Activated T-cell treated with anti-CD3 and anti-CD28 coated beads, Interleukin-2, amount 50 U/mL, for 24 hours (primary cell): ENCODE measurements around the gene KLRC4.
"Not testable (repeated sequence)": the region's sequence is repeated elsewhere in the genome, so short reads cannot be mapped to it uniquely, and the experiment has no call there.

ENCODE experiments used
- DNase-seq: peaks from one replicate; pipeline ENCODE4 v3.0.0-alpha.2; 2020
- H3K27ac Mint-ChIP-seq: 2 replicates; pipeline ENCODE4 v1.8.0; 2020; ENCODE audit warnings: mild to moderate bottlenecking, mixed read lengths
- H3K27me3 Mint-ChIP-seq: 2 replicates; pipeline ENCODE4 v1.8.0; 2020; ENCODE audit warnings: mixed read lengths
- H3K36me3 Mint-ChIP-seq: 2 replicates; pipeline ENCODE4 v1.8.0; 2020; ENCODE audit warnings: low read depth, mixed read lengths
- H3K4me1 Mint-ChIP-seq: 2 replicates; pipeline ENCODE4 v1.8.0; 2020; ENCODE audit warnings: low read depth, mixed read lengths
- H3K4me3 Mint-ChIP-seq: 2 replicates; pipeline ENCODE4 v1.8.0; 2020; ENCODE audit warnings: mild to moderate bottlenecking, moderate library complexity, mixed read lengths
- H3K9me3 Mint-ChIP-seq: 2 replicates; pipeline ENCODE4 v1.8.0; 2020; ENCODE audit warnings: mixed read lengths

KLRC4 gene

GRCh38 chr12:10422159-10422558, 12.6 kb upstream of the KLRC4 start:
- H3K4me1 Mint-ChIP-seq, H3K27ac Mint-ChIP-seq, H3K27me3 Mint-ChIP-seq, H3K9me3 Mint-ChIP-seq, H3K4me3 Mint-ChIP-seq, DNase-seq, H3K36me3 Mint-ChIP-seq: not testable (repeated sequence)

- DNase-seq, H3K36me3 Mint-ChIP-seq, H3K4me1 Mint-ChIP-seq, H3K9me3 Mint-ChIP-seq, H3K27me3 Mint-ChIP-seq: not testable (repeated sequence)
- H3K27ac Mint-ChIP-seq: peak within 1 kb of the TSS; percentile 68
- H3K4me3 Mint-ChIP-seq: peak within 1 kb of the TSS; percentile 36
These were observed 10.8 kb upstream of the KLRC4 start, which contains the start of gene KLRC3 for GRCh38 chr12:10420334-10420733. Gene KLRC3, minus strand, starts transcription at chr12:10420595. Its CDS starts 45 bp downstream, at chr12:10420550.

GRCh38 chr12:10408842-10409241, 715 bp downstream of the KLRC4 start:
- peak overlapping the region; percentile 70 for H3K4me3 Mint-ChIP-seq
- peaks cover 9% of the 10 kb centered on the region for H3K36me3 Mint-ChIP-seq

GRCh38 chr12:10406725-10407124, 2.8 kb downstream of the KLRC4 start:
- Mint-ChIP-seq H3K9me3 (no peaks in the 10 kb centered on the region), H3K4me3 (peak overlapping the region; percentile 64), H3K27me3 (peaks cover 6% of the 10 kb centered on the region), H3K4me1 (peaks cover 20% of the 10 kb centered on the region), H3K27ac (peak overlapping the region; percentile 74), H3K36me3 (peaks cover 9% of the 10 kb centered on the region)
- DNase-seq: no peak

More at GRCh38 chr12:10408842-10409241, 715 bp downstream of the KLRC4 start:
- no peak for DNase-seq
- peaks cover 6% of the 10 kb centered on the region for H3K27me3 Mint-ChIP-seq
- no peaks in the 10 kb centered on the region for H3K9me3 Mint-ChIP-seq
- peak overlapping the region; percentile 66 for H3K27ac Mint-ChIP-seq
- H3K4me1 Mint-ChIP-seq: peaks cover 13% of the 10 kb centered on the region

- DNase-seq: no peak
- Mint-ChIP-seq H3K36me3 (peaks cover 9% of the 10 kb centered on the region), H3K4me3 (peak overlapping the region; percentile 32), H3K4me1 (peaks cover 27% of the 10 kb centered on the region), H3K9me3 (no peaks in the 10 kb centered on the region), H3K27me3 (peaks cover 6% of the 10 kb centered on the region), H3K27ac (peak overlapping the region; percentile 8)
These were observed 4.3 kb downstream of the KLRC4 start for GRCh38 chr12:10405294-10405693.

- peaks cover 10% of the 10 kb centered on the region for H3K27me3 Mint-ChIP-seq
- peak overlapping the region; percentile 32 for H3K4me3 Mint-ChIP-seq
- peaks cover 32% of the 10 kb centered on the region for H3K4me1 Mint-ChIP-seq
- H3K27ac Mint-ChIP-seq: peak overlapping the region; percentile 44
- peaks cover 9% of the 10 kb centered on the region for H3K36me3 Mint-ChIP-seq
- H3K9me3 Mint-ChIP-seq: no peaks in the 10 kb centered on the region
- no peak for DNase-seq
These were observed 4.8 kb downstream of the KLRC4 start for GRCh38 chr12:10404798-10405197.

- H3K36me3 Mint-ChIP-seq: peaks cover 11% of the 10 kb centered on the region
- H3K27me3 Mint-ChIP-seq: peaks cover 18% of the 10 kb centered on the region
- no peak overlapping the region for H3K27ac Mint-ChIP-seq
- no peaks in the 10 kb centered on the region for H3K9me3 Mint-ChIP-seq
- H3K4me3 Mint-ChIP-seq: peak overlapping the region; percentile 2
- no peak for DNase-seq
- H3K4me1 Mint-ChIP-seq: peaks cover 36% of the 10 kb centered on the region
These were observed 8.7 kb downstream of the KLRC4 start for GRCh38 chr12:10400829-10401228.

GRCh38 chr12:10398168-10398567, 11.4 kb downstream of the KLRC4 start:
- H3K4me1 Mint-ChIP-seq: peaks cover 54% of the 10 kb centered on the region
- H3K27ac Mint-ChIP-seq: peak overlapping the region; percentile 5
- peak overlapping the region; percentile 26 for H3K4me3 Mint-ChIP-seq

GRCh38 chr12:10397296-10397695, 12.3 kb downstream of the KLRC4 start:
- Mint-ChIP-seq H3K36me3 (peaks cover 2% of the 10 kb centered on the region), H3K27ac (peak overlapping the region; percentile 58), H3K9me3 (no peaks in the 10 kb centered on the region), H3K4me3 (peak overlapping the region; percentile 53), H3K4me1 (peaks cover 59% of the 10 kb centered on the region), H3K27me3 (peaks cover 11% of the 10 kb centered on the region)
- DNase-seq: no peak

More at GRCh38 chr12:10398168-10398567, 11.4 kb downstream of the KLRC4 start:
- DNase-seq: no peak
- Mint-ChIP-seq H3K36me3 (peaks cover 2% of the 10 kb centered on the region), H3K9me3 (no peaks in the 10 kb centered on the region), H3K27me3 (peaks cover 11% of the 10 kb centered on the region)

- not testable (repeated sequence) for H3K9me3 Mint-ChIP-seq, DNase-seq, H3K27ac Mint-ChIP-seq, H3K36me3 Mint-ChIP-seq
- H3K27me3 Mint-ChIP-seq: peaks cover 11% of the 10 kb centered on the region
- H3K4me1 Mint-ChIP-seq: peaks cover 59% of the 10 kb centered on the region
- H3K4me3 Mint-ChIP-seq: peak overlapping the region; percentile 24
These were observed 13.4 kb downstream of the KLRC4 start for GRCh38 chr12:10396176-10396575.

GRCh38 chr12:10395390-10395998, 14.1 kb downstream of the KLRC4 start:
- Mint-ChIP-seq H3K4me3 (peak overlapping the region; percentile 19), H3K27me3 (peaks cover 11% of the 10 kb centered on the region), H3K27ac (peak overlapping the region; percentile 88), H3K36me3 (peaks cover 2% of the 10 kb centered on the region), H3K4me1 (peaks cover 56% of the 10 kb centered on the region), H3K9me3 (no peaks in the 10 kb centered on the region)
- no peak for DNase-seq

- not testable (repeated sequence) for H3K9me3 Mint-ChIP-seq, H3K27me3 Mint-ChIP-seq
- peak overlapping the region; percentile 88 for H3K27ac Mint-ChIP-seq
These were observed 14.9 kb downstream of the KLRC4 start for GRCh38 chr12:10394531-10395152.

GRCh38 chr12:10393291-10393690, 16.3 kb downstream of the KLRC4 start:
- peak overlapping the region; percentile 64 for H3K27ac Mint-ChIP-seq
- H3K4me3 Mint-ChIP-seq: no peak overlapping the region

More at GRCh38 chr12:10394531-10395152, 14.9 kb downstream of the KLRC4 start:
- Mint-ChIP-seq H3K4me1 (peaks cover 57% of the 10 kb centered on the region), H3K4me3 (peak overlapping the region; percentile 19)
- H3K36me3 Mint-ChIP-seq: not testable (repeated sequence)
- peak; percentile 40 for DNase-seq

GRCh38 chr12:10392394-10392930, 17.1 kb downstream of the KLRC4 start:
- H3K4me1 Mint-ChIP-seq: peaks cover 47% of the 10 kb centered on the region
- H3K36me3 Mint-ChIP-seq: peaks cover 5% of the 10 kb centered on the region
- DNase-seq: peak; percentile 21
- H3K27me3 Mint-ChIP-seq: peaks cover 3% of the 10 kb centered on the region
- peak overlapping the region; percentile 59 for H3K4me3 Mint-ChIP-seq
- no peaks in the 10 kb centered on the region for H3K9me3 Mint-ChIP-seq
- peak overlapping the region; percentile 85 for H3K27ac Mint-ChIP-seq

More at GRCh38 chr12:10393291-10393690, 16.3 kb downstream of the KLRC4 start:
- DNase-seq: no peak
- peaks cover 4% of the 10 kb centered on the region for H3K36me3 Mint-ChIP-seq
- H3K27me3 Mint-ChIP-seq: peaks cover 7% of the 10 kb centered on the region
- no peaks in the 10 kb centered on the region for H3K9me3 Mint-ChIP-seq
- H3K4me1 Mint-ChIP-seq: peaks cover 53% of the 10 kb centered on the region

GRCh38 chr12:10390991-10391390, 18.6 kb downstream of the KLRC4 start:
- H3K27ac Mint-ChIP-seq: peak overlapping the region; percentile 77
- not testable (repeated sequence) for H3K27me3 Mint-ChIP-seq, H3K4me3 Mint-ChIP-seq, H3K9me3 Mint-ChIP-seq, DNase-seq
- peaks cover 13% of the 10 kb centered on the region for H3K36me3 Mint-ChIP-seq
- H3K4me1 Mint-ChIP-seq: peaks cover 43% of the 10 kb centered on the region
